ENCODE data around the gene NFIB.

The NFIB gene

DNA sequence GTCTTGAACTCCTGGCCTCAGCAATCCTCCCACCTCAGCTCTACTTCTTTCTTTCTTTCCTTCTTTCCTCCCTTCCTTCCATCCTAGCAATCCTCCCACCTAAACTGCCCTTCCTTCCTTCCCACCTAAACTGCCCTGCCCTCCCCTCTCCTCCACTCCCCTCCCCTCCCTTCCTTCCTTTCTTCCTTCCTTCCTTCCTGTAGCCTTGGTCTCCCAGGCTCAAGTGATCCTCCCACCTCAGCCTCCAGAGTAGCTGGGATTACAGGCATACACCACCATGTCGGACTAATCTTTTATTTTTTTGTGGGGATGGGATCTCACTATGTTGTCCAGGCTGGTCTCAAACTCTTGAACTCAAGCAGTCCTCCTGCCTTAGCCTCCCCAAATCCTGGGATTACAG lies 65.8 kb downstream of the NFIB start:
- TF ChIP-seq, protein P1, sequence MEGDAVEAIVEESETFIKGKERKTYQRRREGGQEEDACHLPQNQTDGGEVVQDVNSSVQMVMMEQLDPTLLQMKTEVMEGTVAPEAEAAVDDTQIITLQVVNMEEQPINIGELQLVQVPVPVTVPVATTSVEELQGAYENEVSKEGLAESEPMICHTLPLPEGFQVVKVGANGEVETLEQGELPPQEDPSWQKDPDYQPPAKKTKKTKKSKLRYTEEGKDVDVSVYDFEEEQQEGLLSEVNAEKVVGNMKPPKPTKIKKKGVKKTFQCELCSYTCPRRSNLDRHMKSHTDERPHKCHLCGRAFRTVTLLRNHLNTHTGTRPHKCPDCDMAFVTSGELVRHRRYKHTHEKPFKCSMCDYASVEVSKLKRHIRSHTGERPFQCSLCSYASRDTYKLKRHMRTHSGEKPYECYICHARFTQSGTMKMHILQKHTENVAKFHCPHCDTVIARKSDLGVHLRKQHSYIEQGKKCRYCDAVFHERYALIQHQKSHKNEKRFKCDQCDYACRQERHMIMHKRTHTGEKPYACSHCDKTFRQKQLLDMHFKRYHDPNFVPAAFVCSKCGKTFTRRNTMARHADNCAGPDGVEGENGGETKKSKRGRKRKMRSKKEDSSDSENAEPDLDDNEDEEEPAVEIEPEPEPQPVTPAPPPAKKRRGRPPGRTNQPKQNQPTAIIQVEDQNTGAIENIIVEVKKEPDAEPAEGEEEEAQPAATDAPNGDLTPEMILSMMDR (IDR thresholded peaks at IDR 0.05; ENCODE audit: low read depth, low read length, missing control alignments) = no peak
- no peak for DNase-seq (ENCODE audit: low read depth)
- H3K4me3 ChIP-seq (ENCODE audit: low read depth, low read length) = no peak overlapping the region
- in situ Hi-C loops (cut with HindIII; ENCODE audit: low sequenced_read_pairs) = no loop called here

DNA sequence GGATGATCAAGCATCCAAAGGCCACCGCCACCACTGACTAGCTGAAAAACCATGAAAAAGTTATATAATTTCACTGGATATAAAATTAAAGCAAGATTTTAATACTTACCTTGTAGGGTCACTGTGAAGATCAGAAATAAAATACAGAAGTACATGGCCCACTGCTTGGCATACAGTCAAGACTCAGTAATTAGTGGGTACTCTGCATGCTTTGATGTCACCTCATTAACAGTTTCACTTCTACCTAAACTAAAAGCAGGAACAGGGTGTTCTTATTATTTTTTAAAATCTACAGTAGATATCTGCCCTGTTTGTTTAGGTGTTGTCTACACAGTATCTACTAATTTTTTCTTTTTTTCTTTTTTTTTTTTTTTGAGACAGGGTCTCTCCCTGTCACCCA lies 66.4 kb downstream of the NFIB start:
- TF ChIP-seq, protein P1 (IDR thresholded peaks at IDR 0.05; ENCODE audit: low read depth, low read length, missing control alignments) = no peak
- no peak for DNase-seq (ENCODE audit: low read depth)
- no peak overlapping the region for H3K4me3 ChIP-seq (ENCODE audit: low read depth, low read length)
- in situ Hi-C loops (cut with HindIII; ENCODE audit: low sequenced_read_pairs) = no loop called here

DNA sequence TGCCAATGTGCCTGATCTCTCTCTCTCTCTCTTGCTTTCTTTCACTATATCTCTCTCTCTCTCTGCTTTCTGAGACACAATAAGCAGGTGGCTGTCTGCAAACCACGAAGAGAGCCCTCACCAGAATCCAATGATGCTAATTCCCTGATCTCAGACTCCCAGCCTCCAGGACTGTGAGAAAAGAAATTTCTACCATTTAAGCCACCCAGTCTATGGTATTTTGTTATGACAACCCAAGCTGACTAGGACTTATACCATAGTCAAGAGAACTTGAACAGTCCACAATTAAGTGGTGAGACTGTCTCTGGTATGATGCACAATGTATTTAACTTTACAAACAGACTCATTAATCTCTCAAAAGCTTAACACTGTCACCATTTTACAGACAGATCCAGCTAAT lies 67.0 kb downstream of the NFIB start:
- H3K4me3 ChIP-seq (ENCODE audit: low read depth, low read length) = no peak overlapping the region
- TF ChIP-seq, protein P1 (IDR thresholded peaks at IDR 0.05; ENCODE audit: low read depth, low read length, missing control alignments) = no peak
- DNase-seq (ENCODE audit: low read depth) = no peak
- in situ Hi-C loops (cut with HindIII; ENCODE audit: low sequenced_read_pairs) = no loop called here

DNA sequence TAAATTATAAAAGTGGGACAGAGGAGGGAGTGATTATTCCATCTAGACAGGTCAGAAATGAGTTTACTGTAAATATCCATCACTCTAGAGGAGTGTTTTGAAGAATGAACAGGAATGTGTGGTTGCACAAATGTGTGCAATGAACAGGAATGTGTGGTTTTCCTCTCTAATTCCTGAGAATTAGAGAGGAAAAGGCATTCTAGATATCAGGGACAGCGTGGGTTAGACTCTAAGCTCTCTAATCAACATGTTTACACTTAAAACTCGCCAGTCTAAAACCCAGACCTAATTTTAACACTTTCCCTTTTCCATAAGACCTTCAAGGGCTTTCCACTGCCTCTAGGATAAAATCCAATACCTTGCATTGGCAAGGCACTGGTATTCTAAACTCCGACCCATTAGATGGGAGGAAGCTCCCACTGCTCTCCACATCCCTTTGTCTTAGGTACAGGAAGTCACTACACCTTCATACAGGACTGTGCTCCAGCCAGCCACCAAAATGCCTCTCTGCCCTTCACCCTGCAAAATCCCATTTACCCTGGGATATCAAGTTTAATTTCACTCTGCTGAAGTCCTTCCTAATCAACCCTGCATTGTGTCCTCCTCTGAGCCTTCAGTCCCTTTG lies 67.9 kb downstream of the NFIB start:
- TF ChIP-seq, protein P1 (IDR thresholded peaks at IDR 0.05; ENCODE audit: low read depth, low read length, missing control alignments) = no peak
- DNase-seq (ENCODE audit: low read depth) = peak; percentile 60
- H3K4me3 ChIP-seq (ENCODE audit: low read depth, low read length) = no peak overlapping the region
- in situ Hi-C loops (cut with HindIII; ENCODE audit: low sequenced_read_pairs) = no loop called here

DNA sequence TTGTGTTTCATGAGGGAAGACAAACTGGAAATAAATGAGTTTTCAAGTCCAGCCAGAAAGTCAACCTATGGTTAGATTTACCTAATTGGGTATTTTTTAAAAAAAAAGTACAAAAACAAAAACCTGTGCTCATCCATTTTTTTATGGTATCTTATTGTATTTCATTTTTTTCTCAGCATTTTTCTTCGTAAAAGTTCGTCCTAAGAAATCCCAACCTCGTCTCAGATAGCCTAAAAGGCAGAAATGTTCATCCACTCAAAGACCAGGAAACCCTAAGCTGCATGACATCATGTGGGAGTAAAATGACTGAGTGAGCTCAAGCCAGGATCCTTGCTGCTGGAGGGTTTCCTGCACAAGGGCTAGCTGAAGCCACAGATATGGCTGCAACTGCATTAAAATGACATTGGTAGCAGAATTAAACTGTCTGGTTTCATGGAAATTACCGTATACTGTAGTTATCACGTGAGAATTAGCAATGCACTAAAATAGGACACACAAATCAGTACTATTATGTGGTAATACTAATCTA lies 70.4 kb downstream of the NFIB start:
- TF ChIP-seq, protein P1 (IDR thresholded peaks at IDR 0.05; ENCODE audit: low read depth, low read length, missing control alignments) = no peak
- H3K4me3 ChIP-seq (ENCODE audit: low read depth, low read length) = no peak overlapping the region
- DNase-seq (ENCODE audit: low read depth) = no peak
- in situ Hi-C loops (cut with HindIII; ENCODE audit: low sequenced_read_pairs) = no loop called here

DNA sequence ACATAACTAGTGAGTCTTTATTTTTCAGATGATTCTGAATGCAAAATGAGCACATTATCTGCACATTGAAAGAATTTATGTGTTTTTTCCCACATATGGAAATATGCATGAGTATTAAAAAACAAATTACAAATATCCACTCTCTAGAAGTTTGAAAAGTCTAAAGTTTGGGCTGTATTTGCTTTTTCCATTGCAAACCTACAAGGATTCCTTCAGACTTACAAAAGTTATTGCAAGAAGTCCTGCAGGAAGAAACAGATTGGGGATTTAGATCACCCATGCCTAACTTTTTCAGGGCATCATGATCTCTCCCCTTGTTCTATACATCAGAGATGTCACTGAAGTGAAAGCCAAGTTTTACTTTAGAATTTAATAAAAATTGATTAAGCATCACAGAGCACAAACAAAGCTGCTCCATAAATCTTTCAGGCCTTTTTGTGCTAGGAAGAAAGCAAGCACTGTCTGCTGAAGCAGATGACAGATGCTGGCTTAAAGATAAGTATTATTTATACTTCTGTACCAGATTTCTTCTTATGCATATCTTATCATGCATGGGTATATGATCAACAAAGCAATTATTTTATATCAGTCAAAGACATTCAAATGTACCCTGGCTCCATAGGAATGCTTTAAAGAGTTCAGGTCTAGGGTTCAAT lies 71.7 kb downstream of the NFIB start:
- in situ Hi-C loops (cut with HindIII; ENCODE audit: low sequenced_read_pairs) = no loop called here
- no peak overlapping the region for H3K4me3 ChIP-seq (ENCODE audit: low read depth, low read length)
- DNase-seq (ENCODE audit: low read depth) = no peak
- TF ChIP-seq, protein P1 (IDR thresholded peaks at IDR 0.05; ENCODE audit: low read depth, low read length, missing control alignments) = no peak

Data from astrocyte of the cerebellum (primary cell).